Activated T-helper 1 cell treated with anti-CD3 and anti-CD28 coated beads, Interleukin-2, amount 50 U/mL, for 16 hours (primary cell): Measurements from ENCODE around the gene SERINC5.
"Not testable (repeated sequence)": the region's sequence is repeated elsewhere in the genome, so short reads cannot be mapped to it uniquely, and the experiment has no call there.

Experiments
- DNase-seq, 2 donors: peaks; one replicate each; pipeline ENCODE4 v3.0.0-alpha.2; 2020; ENCODE audit warnings: low read depth in 1 of 2, low spot score in 1 of 2

The SERINC5 gene

GRCh38 chr5:80174790-80175189, 81.1 kb downstream of the SERINC5 start:
- no peak for DNase-seq

DNA sequence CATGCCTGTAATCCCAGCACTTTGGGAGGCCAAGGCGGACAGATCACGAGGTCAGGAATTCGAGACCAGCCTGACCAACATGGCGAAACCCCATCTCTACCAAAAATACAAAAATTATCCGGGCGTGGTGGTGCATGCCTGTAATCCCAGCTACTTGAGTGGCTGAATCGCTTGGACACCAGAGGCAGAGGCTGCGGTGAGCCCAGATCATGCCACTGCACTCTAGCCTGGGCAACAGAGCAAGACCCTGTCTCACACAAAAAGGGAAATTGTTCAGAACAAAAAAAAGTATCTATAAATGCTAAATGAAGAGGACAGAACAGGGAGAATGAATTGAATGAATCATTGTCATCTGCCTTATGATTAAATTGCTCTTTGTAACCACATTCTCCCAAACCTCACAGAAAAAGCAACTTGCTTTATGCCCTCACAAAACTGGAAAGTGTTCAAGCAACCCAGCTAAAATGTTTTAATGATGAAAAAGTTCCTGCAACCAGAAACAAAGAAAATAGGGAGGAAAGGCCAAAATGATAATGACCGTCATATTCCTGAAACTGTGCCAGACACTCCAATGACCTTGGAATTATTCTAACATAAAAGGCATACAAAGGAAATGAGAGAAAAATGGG, 83.7 kb downstream of the SERINC5 start:
- no peak for DNase-seq

DNA sequence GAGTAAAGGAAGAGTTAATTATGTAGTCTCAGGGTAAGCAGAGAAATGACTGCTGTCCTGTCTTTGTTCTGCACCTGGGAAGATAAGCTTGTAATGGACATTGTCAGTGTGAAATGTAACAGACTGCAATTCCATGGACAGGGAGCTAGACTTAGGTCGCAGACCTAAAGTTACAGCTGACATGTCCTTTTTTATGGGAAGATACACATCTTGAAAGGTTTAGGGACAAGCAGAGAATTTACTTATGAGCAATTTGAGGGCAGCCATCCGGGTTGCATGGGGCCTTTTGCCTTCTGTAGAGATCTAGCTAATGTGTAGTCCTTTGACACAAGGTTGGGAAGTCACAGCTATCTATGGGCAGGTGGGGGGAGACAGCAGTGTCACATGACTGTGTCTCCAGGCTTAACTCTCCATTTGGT, 85.7 kb downstream of the SERINC5 start:
- DNase-seq = no peak

GRCh38 chr5:80168388-80169028, 87.3 kb downstream of the SERINC5 start:
- DNase-seq = no peak

DNA sequence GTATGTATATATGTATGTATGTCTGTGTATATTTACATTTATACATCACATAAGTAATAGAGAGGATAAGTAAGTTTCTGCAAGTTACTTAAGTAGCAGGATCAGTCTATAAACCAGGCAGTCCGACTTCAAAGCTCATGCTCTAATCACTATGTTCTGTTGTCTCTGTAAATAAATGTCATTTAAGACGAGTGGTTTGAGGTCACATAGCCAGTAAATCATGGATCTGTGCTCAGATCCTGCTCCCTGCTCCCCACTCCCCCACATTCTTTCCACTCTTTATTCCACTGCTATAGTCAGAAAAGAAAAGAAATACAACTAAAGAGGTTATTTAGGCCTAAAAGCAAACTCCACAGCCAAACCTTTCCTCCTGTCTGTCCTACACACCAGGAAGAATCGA, 90.4 kb downstream of the SERINC5 start:
- no peak for DNase-seq

GRCh38 chr5:80161165-80161564, 94.7 kb downstream of the SERINC5 start:
- DNase-seq = no peak

GRCh38 chr5:80160242-80160641, 95.6 kb downstream of the SERINC5 start:
- DNase-seq = no peak

DNA sequence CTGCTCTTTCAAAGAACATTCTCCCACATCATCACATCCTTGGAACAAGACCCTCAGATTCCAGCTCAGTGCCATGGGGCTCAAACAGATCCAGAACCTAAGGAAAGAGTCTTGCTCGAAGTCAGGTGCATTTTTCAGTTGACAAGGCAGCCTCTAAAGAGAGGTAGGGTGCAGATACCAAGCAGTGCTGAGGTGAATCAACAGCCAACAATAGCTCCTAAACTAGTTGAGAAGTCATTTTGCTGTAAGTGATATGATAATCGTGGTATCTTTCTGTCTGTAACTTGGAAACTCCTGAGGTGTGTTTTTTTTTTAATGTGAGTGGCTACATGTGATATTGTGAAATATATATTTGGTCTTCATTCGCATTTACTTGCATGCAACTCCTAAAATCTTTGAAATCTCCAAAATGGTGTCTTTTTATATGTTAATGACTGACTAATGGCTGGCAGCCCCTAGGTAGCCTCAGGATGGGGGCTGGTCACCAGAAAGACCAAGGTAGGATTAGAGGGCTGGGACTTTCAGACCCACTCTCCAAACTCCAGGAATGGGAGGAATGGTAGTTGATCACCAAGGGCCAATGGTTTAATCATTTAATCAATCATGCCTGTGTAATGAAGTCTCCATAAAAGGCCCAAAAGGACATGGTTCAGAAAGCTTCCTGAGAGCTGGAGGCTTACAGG, 96.6 kb downstream of the SERINC5 start:
- no peak for DNase-seq

GRCh38 chr5:80156156-80156555, 99.7 kb downstream of the SERINC5 start:
- no peak for DNase-seq

DNA sequence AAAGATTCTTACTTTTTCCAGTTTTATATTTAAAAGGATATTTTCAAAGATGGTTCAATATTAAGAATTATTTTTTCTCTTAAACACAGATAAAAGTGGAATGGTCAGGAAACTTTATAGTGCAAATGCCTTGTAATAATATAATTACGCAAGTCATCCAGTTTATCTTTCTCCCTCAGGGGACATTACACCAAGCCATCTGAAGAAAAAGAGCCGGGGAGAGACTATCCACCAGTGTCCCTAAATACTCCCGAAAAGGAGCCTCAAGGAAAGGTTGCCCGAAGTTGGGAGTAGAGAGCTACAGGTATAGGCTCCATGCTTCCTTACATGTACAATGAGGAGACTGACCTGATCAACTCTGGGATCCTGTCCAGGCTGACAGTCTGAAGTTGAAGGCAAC, 101.1 kb downstream of the SERINC5 start:
- DNase-seq = no peak

DNA sequence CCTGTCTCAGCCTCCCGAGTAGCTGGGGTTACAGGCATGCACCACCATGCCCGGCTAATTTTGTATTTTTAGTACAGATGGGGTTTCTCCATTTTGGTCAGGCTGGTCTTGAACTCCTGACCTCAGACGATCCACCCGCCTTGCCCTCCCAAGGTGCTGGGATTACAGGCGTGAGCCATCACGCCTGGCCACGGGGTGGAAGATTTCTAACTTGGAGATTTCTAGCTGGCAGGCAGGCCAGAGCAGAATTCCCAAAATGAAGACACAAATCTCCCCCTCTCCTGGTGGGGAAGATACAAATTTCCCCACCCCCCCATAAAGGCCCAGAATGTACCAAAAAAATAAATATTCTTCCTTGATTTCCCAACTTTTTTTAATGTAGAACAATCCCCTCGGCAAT, 101.6 kb downstream of the SERINC5 start:
- DNase-seq = not testable (repeated sequence)

DNA sequence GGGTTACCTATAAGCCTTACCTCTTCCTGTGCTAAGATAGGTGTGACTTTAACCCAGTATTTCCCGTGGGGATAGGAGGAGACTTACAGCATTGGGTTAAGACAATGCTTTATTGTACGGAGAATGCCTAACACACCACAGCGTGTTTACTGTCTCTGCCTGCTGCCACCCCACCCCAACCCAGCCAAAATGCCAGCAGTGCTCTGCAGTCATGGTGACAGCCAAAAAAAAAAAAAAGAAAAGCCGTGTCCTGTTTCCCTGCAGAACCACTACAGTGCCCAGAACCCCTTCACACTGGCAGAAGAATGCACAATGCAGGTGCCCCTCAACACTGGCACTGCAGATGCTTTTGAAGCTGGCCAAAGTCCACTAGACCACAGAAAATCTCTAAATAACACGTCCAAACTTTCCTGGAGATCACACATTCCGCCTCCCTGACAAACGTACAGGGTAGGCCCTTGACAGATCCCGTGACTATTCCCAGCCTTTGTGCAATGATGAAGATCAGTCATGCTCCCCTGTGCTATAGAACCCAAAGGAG, 102.2 kb downstream of the SERINC5 start:
- no peak for DNase-seq

GRCh38 chr5:80152778-80153177, 103.1 kb downstream of the SERINC5 start:
- DNase-seq = no peak

- no peak for DNase-seq
Observed at GRCh38 chr5:80151890-80152289, 104.0 kb downstream of the SERINC5 start.

DNA sequence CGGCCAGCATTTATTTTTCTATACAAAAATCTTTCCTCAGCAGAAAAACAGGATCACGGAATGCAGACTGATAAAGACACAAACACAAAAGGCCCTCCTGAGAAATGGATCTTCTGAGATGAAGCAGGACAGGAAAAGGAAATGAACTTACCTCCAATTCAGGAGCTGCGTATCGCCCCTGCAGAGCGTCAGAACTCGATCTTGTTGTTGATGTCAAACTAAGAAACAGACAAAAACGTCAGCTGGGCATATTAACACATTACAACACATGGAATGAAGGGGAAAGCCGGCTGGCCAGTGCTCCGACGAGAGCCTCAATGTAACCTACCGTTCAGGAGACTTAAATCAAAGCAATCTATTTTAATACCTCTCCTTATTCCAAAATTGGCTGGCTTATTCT, 105.1 kb downstream of the SERINC5 start:
- DNase-seq = no peak

GRCh38 chr5:80149161-80149609, 106.7 kb downstream of the SERINC5 start:
- DNase-seq = no peak

- DNase-seq = no peak
Observed at GRCh38 chr5:80147119-80147815, 108.6 kb downstream of the SERINC5 start.

- no peak for DNase-seq
Observed at GRCh38 chr5:80146046-80146445, 109.8 kb downstream of the SERINC5 start.

GRCh38 chr5:80143491-80143890, 112.4 kb downstream of the SERINC5 start:
- no peak for DNase-seq

- DNase-seq = no peak
Observed at GRCh38 chr5:80142996-80143395, 112.9 kb downstream of the SERINC5 start.

GRCh38 chr5:80141681-80142080, 114.2 kb downstream of the SERINC5 start:
- no peak for DNase-seq
